Hepatocyte (in vitro differentiated cells): Measurements from ENCODE around the gene NRCAM. TPM values are rescaled to one million over a fixed set of nuclear protein-coding genes. Genes with fewer than 3 reads are reported as not detected.

Experiments
- DNase-seq: peaks from one replicate; pipeline ENCODE4 v3.0.0-alpha.2; 2016; ENCODE audit warnings: low spot score
- H2AFZ ChIP-seq: fragments of 200-600 bp; sonication (generic); 2 replicates; pipeline ENCODE4 v1.6.0; 2016; ENCODE audit warnings: antibody characterized with exemption, mild to moderate bottlenecking
- H3K27ac ChIP-seq: fragments of 200-600 bp; sonication (generic); 2 replicates; pipeline ENCODE4 v1.5.1; 2016; ENCODE audit warnings: mild to moderate bottlenecking
- H3K27me3 ChIP-seq: fragments of 200-600 bp; sonication (generic); 2 replicates; pipeline ENCODE4 v1.6.1; 2016
- H3K36me3 ChIP-seq: fragments of 200-600 bp; sonication (generic); replicated peaks from 2 replicates; pipeline ENCODE4 v1.5.1; 2016; ENCODE audit warnings: low read depth; ENCODE audit not compliant: insufficient read depth
- H3K4me1 ChIP-seq: fragments of 200-600 bp; sonication (generic); 2 replicates; pipeline ENCODE4 v1.5.1; 2016; ENCODE audit warnings: mild to moderate bottlenecking, moderate library complexity; ENCODE audit not compliant: insufficient read depth
- H3K4me2 ChIP-seq: fragments of 200-600 bp; sonication (generic); 2 replicates; pipeline ENCODE4 v1.6.0; 2016
- H3K4me3 ChIP-seq: fragments of 200-600 bp; sonication (generic); 2 replicates; pipeline ENCODE4 v1.5.1; 2016; ENCODE audit warnings: mild to moderate bottlenecking
- H3K79me2 ChIP-seq: fragments of 200-600 bp; sonication (generic); 2 replicates; pipeline ENCODE4 v1.6.0; 2017; ENCODE audit warnings: mild to moderate bottlenecking
- H3K9me2 ChIP-seq: fragments of 200-600 bp; sonication (generic); replicated peaks from 2 replicates; pipeline ENCODE4 v1.6.0; 2017; ENCODE audit warnings: mild to moderate bottlenecking; ENCODE audit not compliant: insufficient read depth
- H3K9me3 ChIP-seq: fragments of 200-600 bp; sonication (generic); 2 replicates; pipeline ENCODE4 v1.5.1; 2016; ENCODE audit warnings: low read depth, mild to moderate bottlenecking
- H4K20me1 ChIP-seq: fragments of 200-600 bp; sonication (generic); 2 replicates; pipeline ENCODE4 v1.6.0; 2016; ENCODE audit warnings: mild to moderate bottlenecking; ENCODE audit not compliant: insufficient read depth, poor library complexity, severe bottlenecking
- CTCF ChIP-seq: fragments of 200-600 bp; sonication (generic); IDR thresholded peaks from 2 replicates; pipeline ENCODE4 v1.5.1; 2016; ENCODE audit warnings: antibody characterized with exemption, mild to moderate bottlenecking; ENCODE audit not compliant: poor library complexity
- EZH2 ChIP-seq: fragments of 200-600 bp; sonication (generic); IDR thresholded peaks from 2 replicates; pipeline ENCODE4 v1.6.1; 2016; ENCODE audit warnings: antibody characterized with exemption, mild to moderate bottlenecking, borderline replicate concordance
- EZH2phosphoT487 ChIP-seq: fragments of 200-600 bp; sonication (generic); IDR thresholded peaks from one replicate; pipeline ENCODE4 v1.6.1; 2018; ENCODE audit warnings: antibody characterized with exemption, mild to moderate bottlenecking, low read depth, moderate library complexity; ENCODE audit not compliant: unreplicated experiment, severe bottlenecking
- WGBS: methylation state at CpG from one replicate; pipeline ENCODE4 v1.1.6; 2016; ENCODE audit warnings: low lambda C conversion rate; ENCODE audit errors: missing lambda C conversion rate; 5-methylcytosine and 5-hydroxymethylcytosine counted together
- polyA plus RNA-seq: library from polyadenylated mRNA; unstranded; fragments of >200 nt; fragmentation: Nextera tagmentation; extraction: Ambion mirVana; gene quantifications from 2 replicates; pipeline ENCODE4 v1.2.1, GENCODE V29; 2016
- total RNA-seq: library from RNA; depleted of rRNA; stranded (reverse); fragments of >200 nt; gene quantifications from 2 replicates; pipeline ENCODE4 v1.2.3, GENCODE V29; 2014

NRCAM gene
- total and polyA plus RNA-seq, 2 experiments from 2014 or later: 16.0 to 34.4 TPM

- Histone ChIP-seq H3K79me2 (no peaks in the 10 kb centered on the region), H3K9me3 (no peaks in the 10 kb centered on the region), H3K36me3 (no peaks in the 10 kb centered on the region), H3K27ac (no peak overlapping the region), H3K4me3 (no peak overlapping the region), H3K4me1 (no peaks in the 10 kb centered on the region), H4K20me1 (no peaks in the 10 kb centered on the region), H3K9me2 (no peaks in the 10 kb centered on the region), H3K4me2 (no peak overlapping the region), H2AFZ (no peak overlapping the region), H3K27me3 (no peaks in the 10 kb centered on the region)
- WGBS: 91% methylated on average over 1 of the region's 1 CpG
- no peak for DNase-seq
- TF ChIP-seq CTCF (no peak), EZH2phosphoT487 (no peak), EZH2 (no peak)
Observed at GRCh38 chr7:108321359-108321758, 134.9 kb downstream of the NRCAM start.

DNA sequence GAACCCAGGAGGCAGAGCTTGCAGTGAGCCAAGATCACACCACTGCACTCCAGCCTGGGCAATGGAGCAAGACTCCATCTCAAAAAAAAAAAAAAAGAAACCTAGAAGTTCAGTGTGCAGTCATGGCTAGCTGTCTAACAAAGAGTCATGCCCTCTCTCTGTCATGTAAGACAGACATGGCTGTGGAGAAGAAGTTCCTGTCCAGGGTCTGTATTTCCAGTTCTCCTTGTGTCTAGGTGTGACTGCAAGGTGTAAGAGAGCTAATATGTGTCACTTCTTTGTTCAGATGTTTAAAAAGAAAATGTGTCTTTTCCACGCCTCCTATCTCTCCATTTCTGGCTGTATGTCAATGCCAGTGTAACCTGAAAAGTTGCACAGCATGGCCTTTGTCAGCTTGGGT is 139.5 kb downstream of the NRCAM start:
- H2AFZ ChIP-seq: no peak overlapping the region
- H3K27ac ChIP-seq: no peak overlapping the region
- TF ChIP-seq EZH2 (no peak), CTCF (no peak), EZH2phosphoT487 (no peak)
- H3K9me3 ChIP-seq: no peaks in the 10 kb centered on the region
- H3K4me2 ChIP-seq: no peak overlapping the region
- WGBS: 96% methylated on average over 1 of the region's 1 CpG
- H3K9me2 ChIP-seq: no peaks in the 10 kb centered on the region
- no peaks in the 10 kb centered on the region for H3K79me2 ChIP-seq
- H4K20me1 ChIP-seq: no peaks in the 10 kb centered on the region
- no peaks in the 10 kb centered on the region for H3K36me3 ChIP-seq
- no peaks in the 10 kb centered on the region for H3K4me1 ChIP-seq
- no peak for DNase-seq
- H3K4me3 ChIP-seq: no peak overlapping the region
- no peaks in the 10 kb centered on the region for H3K27me3 ChIP-seq

GRCh38 chr7:108314551-108314950 is 141.7 kb downstream of the NRCAM start:
- Histone ChIP-seq H3K79me2 (no peaks in the 10 kb centered on the region), H3K9me3 (no peaks in the 10 kb centered on the region), H3K27ac (no peak overlapping the region), H3K9me2 (no peaks in the 10 kb centered on the region), H2AFZ (no peak overlapping the region), H3K36me3 (no peaks in the 10 kb centered on the region), H3K27me3 (no peaks in the 10 kb centered on the region), H3K4me1 (no peaks in the 10 kb centered on the region), H3K4me3 (no peak overlapping the region), H4K20me1 (no peaks in the 10 kb centered on the region), H3K4me2 (no peak overlapping the region)
- no peak for DNase-seq
- TF ChIP-seq EZH2phosphoT487 (no peak), EZH2 (no peak), CTCF (no peak)

DNA sequence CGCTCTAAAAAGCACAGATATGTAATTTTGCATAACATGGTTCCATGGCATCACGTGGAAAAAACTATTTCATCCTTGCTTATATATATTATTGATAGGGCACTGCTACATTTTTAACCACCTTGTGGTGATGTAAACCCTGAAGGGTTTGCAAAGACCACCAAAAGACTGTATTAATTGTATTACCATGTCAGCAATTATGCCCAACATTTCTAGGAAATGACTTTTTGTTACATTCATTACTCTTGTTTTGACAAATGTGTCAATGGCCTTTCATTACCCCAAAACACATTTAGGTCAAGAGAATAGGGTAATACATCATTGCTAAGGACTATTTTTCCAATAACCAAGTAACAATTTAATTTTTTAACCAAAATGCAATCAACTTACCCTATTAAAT is 142.2 kb downstream of the NRCAM start:
- no peaks in the 10 kb centered on the region for H3K9me3 ChIP-seq
- H2AFZ ChIP-seq: no peak overlapping the region
- no peak overlapping the region for H3K27ac ChIP-seq
- H3K9me2 ChIP-seq: no peaks in the 10 kb centered on the region
- 85% methylated on average over 2 of the region's 2 CpGs for WGBS
- H3K4me1 ChIP-seq: no peaks in the 10 kb centered on the region
- H3K79me2 ChIP-seq: no peaks in the 10 kb centered on the region
- DNase-seq: no peak
- no peaks in the 10 kb centered on the region for H3K27me3 ChIP-seq
- no peak overlapping the region for H3K4me3 ChIP-seq
- TF ChIP-seq EZH2 (no peak), CTCF (no peak), EZH2phosphoT487 (no peak)
- no peaks in the 10 kb centered on the region for H4K20me1 ChIP-seq
- H3K36me3 ChIP-seq: no peaks in the 10 kb centered on the region
- H3K4me2 ChIP-seq: no peak overlapping the region
